ENCODE results near the gene SPATA32.

DNA sequence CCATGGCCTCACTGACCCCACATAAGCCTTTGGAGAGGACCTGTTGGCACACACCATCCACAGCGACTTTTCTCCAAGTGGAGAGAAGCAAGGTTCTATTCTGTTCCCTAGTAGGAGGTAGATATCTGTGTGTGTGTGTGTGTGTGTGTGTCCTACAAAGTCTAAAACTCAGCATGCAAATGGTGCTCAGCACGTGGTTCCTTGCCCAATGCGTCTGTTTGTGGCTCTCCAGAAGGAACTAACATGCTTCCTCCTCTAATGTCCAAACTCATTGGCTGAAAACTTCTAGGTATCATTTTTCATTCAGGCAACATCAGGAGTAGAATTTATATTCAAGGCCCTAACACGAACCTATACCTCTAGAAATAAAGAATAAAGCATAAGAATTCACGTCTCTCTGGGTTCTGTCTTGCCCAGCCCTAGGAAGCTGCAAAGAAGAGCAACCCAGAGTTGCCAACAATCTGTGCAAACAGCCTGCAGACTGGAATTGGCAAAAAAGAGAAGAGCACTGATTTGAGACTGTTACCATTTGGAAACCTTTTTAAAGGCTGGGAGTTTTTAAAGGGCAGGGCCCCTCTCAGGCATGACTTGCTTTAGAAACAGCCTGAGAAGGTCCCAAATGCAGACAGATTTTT, 29.4 kb upstream of the SPATA32 start:
- TF ChIP-seq RBAK (tag by site-specific recombination; IDR thresholded peaks at IDR 0.05) (no peak), HOXC10 (CRISPR knock-in tag; IDR thresholded peaks at IDR 0.05) (no peak), ZNF174 (tag by site-specific recombination; IDR thresholded peaks at IDR 0.05) (no peak), TCF7L2 (IDR thresholded peaks at IDR 0.05; ENCODE audit: borderline replicate concordance, low read depth, low read length) (no peak), ZNF184 (tag by site-specific recombination; IDR thresholded peaks at IDR 0.05) (no peak), ZNF311 (tag by site-specific recombination; IDR thresholded peaks at IDR 0.05; ENCODE audit: borderline replicate concordance) (no peak), SALL2 (tag by site-specific recombination; IDR thresholded peaks at IDR 0.05; ENCODE audit: borderline replicate concordance) (no peak), ZNF341 (tag by site-specific recombination; IDR thresholded peaks at IDR 0.05; ENCODE audit: low read depth) (no peak), ZNF37A (tag by site-specific recombination; IDR thresholded peaks at IDR 0.05) (no peak), ZNF19 (tag by site-specific recombination; IDR thresholded peaks at IDR 0.05; ENCODE audit: low read depth) (no peak)
- TF ChIP-seq, protein P1, sequence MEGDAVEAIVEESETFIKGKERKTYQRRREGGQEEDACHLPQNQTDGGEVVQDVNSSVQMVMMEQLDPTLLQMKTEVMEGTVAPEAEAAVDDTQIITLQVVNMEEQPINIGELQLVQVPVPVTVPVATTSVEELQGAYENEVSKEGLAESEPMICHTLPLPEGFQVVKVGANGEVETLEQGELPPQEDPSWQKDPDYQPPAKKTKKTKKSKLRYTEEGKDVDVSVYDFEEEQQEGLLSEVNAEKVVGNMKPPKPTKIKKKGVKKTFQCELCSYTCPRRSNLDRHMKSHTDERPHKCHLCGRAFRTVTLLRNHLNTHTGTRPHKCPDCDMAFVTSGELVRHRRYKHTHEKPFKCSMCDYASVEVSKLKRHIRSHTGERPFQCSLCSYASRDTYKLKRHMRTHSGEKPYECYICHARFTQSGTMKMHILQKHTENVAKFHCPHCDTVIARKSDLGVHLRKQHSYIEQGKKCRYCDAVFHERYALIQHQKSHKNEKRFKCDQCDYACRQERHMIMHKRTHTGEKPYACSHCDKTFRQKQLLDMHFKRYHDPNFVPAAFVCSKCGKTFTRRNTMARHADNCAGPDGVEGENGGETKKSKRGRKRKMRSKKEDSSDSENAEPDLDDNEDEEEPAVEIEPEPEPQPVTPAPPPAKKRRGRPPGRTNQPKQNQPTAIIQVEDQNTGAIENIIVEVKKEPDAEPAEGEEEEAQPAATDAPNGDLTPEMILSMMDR (tag by site-specific recombination; IDR thresholded peaks at IDR 0.05), result no peak
- TF ChIP-seq, protein P2, sequence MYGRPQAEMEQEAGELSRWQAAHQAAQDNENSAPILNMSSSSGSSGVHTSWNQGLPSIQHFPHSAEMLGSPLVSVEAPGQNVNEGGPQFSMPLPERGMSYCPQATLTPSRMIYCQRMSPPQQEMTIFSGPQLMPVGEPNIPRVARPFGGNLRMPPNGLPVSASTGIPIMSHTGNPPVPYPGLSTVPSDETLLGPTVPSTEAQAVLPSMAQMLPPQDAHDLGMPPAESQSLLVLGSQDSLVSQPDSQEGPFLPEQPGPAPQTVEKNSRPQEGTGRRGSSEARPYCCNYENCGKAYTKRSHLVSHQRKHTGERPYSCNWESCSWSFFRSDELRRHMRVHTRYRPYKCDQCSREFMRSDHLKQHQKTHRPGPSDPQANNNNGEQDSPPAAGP (tag by site-specific recombination; IDR thresholded peaks at IDR 0.05), result no peak

All from HEK293 (cell line).